Lower leg skin (tissue), 4 donors: ENCODE measurements around the gene ZC3H7A. TPM values are rescaled to one million over a fixed set of nuclear protein-coding genes. Genes with fewer than 3 reads are reported as not detected.

ENCODE experiments used
- DNase-seq, 2 donors: peaks; one replicate each; pipeline ENCODE4 v3.0.0-alpha.2; 2019; ENCODE audit warnings: low spot score in 2 of 2
- H3K4me3 ChIP-seq: fragments of 200-600 bp; sonication (generic); 2 replicates; pipeline ENCODE4 v1.5.1; 2017; ENCODE audit warnings: mild to moderate bottlenecking, low read depth; ENCODE audit not compliant: poor library complexity, severe bottlenecking
- POLR2A ChIP-seq, 2 donors: fragments of 450-650 bp; IDR thresholded peaks; one replicate each; pipeline ENCODE4 v1.6.1; 2016 to 2017; ENCODE audit warnings: antibody characterized with exemption in 2 of 2, mild to moderate bottlenecking in 1 of 2, moderate library complexity in 1 of 2
- WGBS, 2 donors: methylation state at CpG; one replicate each; pipeline ENCODE4 v1.1.5; 2018; 5-methylcytosine and 5-hydroxymethylcytosine counted together
- intact Hi-C: fragments of 100-400 bp; cut with DNase I; formaldehyde crosslinking; loops from one replicate; pipeline ENCODE4 v1.15.0; 2023; ENCODE audit warnings: low total_unique reads
- total RNA-seq, 4 donors: library from RNA; depleted of rRNA; stranded (reverse); fragments of >200 nt; gene quantifications; one replicate each; pipeline ENCODE4 v1.1.0, GENCODE V29; 2016
- TF ChIP-seq, protein P1 (sequence below), 3 donors: fragments of 450-650 bp; IDR thresholded peaks; one replicate each; pipeline ENCODE4 v1.5.1; 2016; ENCODE audit warnings: antibody characterized with exemption in 3 of 3, mild to moderate bottlenecking in 3 of 3, moderate library complexity in 2 of 3

The ZC3H7A gene
- total RNA-seq, 4 donors from 2014 or later: 22.0 to 46.6 (median 31.3) TPM

DNA sequence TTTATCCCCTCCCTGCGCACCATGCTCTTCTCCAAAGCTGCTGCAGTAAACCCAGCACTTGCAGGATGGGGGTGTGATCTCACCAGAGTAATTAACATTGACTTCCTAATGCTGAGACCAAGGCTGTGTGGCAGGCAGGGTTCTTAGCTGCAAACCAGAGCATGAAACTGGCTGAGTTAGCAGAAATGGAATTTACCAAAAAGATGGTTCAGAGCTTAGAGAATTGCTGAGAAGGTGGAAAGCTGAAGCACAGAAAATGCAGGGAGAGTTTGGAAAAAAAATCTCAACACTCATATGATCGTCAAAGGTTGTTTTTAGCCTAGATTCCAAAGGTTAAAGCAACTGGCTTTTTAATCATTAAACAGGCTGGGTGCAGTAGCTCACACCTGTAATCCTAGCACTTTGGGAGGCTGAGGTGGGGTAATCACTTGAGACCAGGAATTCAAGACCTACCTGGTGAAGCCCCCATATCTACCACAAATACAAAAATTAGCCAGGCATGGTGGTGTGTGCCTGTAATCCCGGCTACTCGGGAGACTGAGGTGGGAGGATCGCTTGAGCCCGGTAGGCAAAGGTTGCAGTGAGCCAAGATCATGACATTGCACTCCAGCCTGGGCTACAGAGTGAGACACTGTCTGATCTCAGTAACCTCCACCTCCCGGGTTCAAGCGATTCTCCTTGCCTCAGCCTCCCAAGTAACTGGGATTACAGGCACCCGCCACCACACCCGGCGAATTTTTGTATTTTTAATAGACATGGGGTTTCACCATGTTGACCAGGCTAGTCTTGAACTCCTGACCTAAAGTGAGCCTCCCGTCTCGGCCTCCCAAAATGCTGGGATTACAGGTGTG lies 48.4 kb downstream of the ZC3H7A start:
- TF ChIP-seq POLR2A (IDR thresholded peaks at IDR 0.05): no peak
- TF ChIP-seq, protein P1, sequence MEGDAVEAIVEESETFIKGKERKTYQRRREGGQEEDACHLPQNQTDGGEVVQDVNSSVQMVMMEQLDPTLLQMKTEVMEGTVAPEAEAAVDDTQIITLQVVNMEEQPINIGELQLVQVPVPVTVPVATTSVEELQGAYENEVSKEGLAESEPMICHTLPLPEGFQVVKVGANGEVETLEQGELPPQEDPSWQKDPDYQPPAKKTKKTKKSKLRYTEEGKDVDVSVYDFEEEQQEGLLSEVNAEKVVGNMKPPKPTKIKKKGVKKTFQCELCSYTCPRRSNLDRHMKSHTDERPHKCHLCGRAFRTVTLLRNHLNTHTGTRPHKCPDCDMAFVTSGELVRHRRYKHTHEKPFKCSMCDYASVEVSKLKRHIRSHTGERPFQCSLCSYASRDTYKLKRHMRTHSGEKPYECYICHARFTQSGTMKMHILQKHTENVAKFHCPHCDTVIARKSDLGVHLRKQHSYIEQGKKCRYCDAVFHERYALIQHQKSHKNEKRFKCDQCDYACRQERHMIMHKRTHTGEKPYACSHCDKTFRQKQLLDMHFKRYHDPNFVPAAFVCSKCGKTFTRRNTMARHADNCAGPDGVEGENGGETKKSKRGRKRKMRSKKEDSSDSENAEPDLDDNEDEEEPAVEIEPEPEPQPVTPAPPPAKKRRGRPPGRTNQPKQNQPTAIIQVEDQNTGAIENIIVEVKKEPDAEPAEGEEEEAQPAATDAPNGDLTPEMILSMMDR (IDR thresholded peaks at IDR 0.05): no peak
- intact Hi-C loops: no loop called here
- H3K4me3 ChIP-seq: no peak overlapping the region
- 94% methylated on average over 13 of the region's 13 CpGs for WGBS, 2 donors
- no peak for DNase-seq

DNA sequence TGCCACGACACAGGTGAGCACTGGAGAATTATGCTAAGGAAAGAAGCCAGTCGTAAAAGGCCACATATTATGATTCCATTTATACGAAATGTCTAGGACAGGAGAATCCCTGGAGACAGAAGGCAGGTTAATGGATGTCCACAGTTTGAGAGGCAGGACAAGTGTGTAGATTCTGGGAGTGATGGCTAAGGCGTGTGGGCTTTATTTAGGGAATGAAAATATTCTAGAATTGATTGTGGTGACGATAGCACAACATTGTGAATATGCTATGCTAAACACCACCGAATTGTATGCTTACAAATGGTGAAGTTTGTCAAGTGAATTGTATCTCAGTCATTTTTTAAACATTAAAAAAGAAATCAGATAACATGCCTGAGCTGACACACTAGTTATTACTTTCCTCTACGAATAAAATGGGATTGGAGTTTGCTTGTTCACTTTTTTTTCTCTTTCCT lies 49.1 kb downstream of the ZC3H7A start:
- 80 to 85% methylated on average over 7 of the region's 7 CpGs for WGBS, 2 donors
- TF ChIP-seq POLR2A (IDR thresholded peaks at IDR 0.05): no peak
- TF ChIP-seq, protein P1 (IDR thresholded peaks at IDR 0.05): no peak
- intact Hi-C loops: no loop called here
- no peak for DNase-seq
- H3K4me3 ChIP-seq: no peak overlapping the region

DNA sequence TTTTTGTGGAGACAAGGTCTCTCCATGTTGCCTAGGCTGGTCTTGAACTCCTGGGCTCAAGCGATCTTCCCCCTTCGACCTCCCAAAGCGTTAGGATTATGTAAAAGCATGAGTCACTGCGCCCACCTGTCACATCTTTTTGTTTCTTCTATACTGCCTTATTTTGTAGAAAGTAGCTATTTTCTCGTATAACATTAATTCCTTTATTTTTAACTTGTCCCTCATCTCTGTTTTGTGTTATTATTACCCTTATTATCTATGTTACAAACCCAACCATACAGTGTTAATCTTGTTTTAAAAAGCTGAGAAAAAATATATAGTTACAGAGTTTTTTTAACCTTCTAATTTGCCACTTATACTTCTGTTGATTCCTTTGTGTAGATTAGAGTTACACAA lies 53.0 kb downstream of the ZC3H7A start:
- 94 to 95% methylated on average over 5 of the region's 5 CpGs for WGBS, 2 donors
- intact Hi-C loops: no loop called here

DNA sequence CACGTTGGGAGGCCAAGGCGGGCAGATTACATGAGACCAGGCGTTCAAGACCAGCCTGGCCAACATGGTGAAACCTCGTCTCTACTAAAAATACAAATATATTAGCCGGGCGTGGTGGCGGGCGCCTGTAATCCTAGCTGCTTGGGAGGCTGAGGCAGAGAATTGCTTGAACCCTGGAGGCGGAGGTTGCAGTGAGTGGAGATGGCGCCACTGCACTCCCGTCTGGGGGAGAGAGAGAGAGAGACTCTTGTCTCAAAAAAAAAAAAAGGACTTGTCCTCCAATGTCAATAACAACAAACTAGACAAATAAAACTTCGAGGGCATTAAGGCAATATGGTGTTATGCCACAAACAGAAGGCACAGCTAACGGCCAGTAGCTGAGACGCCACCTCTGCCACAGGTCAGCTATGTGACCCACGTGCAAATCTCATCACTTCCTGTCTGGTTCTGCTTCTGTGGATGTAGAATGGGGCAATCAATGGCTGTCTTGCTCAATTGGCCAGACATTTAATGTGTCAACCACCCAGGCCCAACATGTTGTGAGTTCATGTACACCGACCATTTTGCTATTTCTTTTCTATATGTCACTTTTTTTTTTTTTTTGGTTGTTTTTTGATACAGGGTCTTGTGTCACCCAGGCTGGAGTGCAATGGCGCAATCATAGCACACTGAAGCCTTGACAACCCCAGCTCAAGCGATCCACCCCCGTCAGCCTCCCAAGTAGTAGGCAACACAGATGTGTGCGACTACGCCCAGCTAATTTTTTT lies 53.6 kb downstream of the ZC3H7A start:
- intact Hi-C loops: no loop called here

More for the DNA sequence above, 53.0 kb downstream of the ZC3H7A start:
- TF ChIP-seq POLR2A (IDR thresholded peaks at IDR 0.05): no peak
- TF ChIP-seq, protein P1 (IDR thresholded peaks at IDR 0.05): no peak
- DNase-seq: no peak
- no peak overlapping the region for H3K4me3 ChIP-seq

DNA sequence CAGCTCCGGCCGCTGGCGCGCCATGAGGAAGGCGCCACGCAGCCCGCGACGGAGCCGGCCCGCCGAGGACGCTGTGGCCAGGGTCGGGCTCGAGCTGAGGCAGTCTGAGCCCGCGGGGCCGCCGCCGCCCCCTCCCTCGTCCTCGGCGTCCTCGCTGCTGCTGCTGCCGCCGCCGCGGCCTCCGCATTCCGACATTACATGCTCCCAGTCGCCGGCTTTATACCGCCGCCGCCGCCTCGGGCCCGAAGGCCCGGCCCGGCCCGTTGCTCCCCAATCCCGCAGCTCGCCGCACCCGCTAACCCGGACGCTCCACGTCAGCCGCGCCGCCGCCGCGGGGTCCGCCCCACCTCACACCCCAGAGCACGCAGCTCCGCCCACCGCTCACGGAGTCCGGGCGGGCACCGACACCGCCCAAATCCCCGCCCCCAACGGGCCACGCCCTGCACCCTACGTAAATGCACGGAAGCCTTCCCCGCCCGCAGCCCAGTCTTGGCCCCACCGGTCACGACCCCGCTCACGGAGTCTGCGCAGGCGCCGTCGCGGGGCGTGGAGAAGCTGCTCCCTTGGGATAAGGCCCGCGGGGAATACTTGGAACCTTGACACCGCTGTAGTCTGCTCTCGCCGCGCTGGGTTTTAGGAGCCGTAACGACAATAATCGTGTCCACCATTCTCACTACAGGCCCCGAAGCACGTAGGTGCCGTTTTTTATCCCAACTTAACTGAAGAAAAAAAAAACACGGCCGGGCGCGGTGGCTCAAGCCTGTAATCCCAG lies 54.3 kb downstream of the ZC3H7A start, which contains the start of gene TXNDC11:
Gene TXNDC11 (minus strand): TSS at position 322 of the 772 bp plus-strand sequence. CDS start 127 bp downstream, at position 195.
- H3K4me3 ChIP-seq: peak within 1 kb of the TSS; percentile 87
- peak; percentile 98 to 100 for DNase-seq
- WGBS, 2 donors: 0 to 1% methylated on average over 36 to 42 of the region's 96 CpGs
- peak in 1 of 2 donors; percentile 89 for TF ChIP-seq POLR2A (IDR thresholded peaks at IDR 0.05)
- TF ChIP-seq, protein P1 (IDR thresholded peaks at IDR 0.05): peak in 1 of 3 donors; percentile 58
- intact Hi-C loops: no loop called here

More for the DNA sequence above, 53.6 kb downstream of the ZC3H7A start:
- peak in 1 of 2 donors; percentile 73 for DNase-seq
- TF ChIP-seq POLR2A (IDR thresholded peaks at IDR 0.05): no peak
- TF ChIP-seq, protein P1 (IDR thresholded peaks at IDR 0.05): peak in 1 of 3 donors; percentile 81
- 49 to 51% methylated on average over 20 to 21 of the region's 21 CpGs for WGBS, 2 donors
- no peak overlapping the region for H3K4me3 ChIP-seq
